Astrocyte of the cerebellum (primary cell): ENCODE results near the gene ZEB1.

Source experiments
- DNase-seq: peaks from one replicate; pipeline ENCODE4 v3.0.0-alpha.2; 2011; ENCODE audit warnings: low read depth
- H3K4me3 ChIP-seq: 2 replicates; pipeline ENCODE4 v1.5.1; 2011; ENCODE audit warnings: mild to moderate bottlenecking, low read depth, low read length, moderate library complexity
- in situ Hi-C: cut with HindIII; loops from 2 replicates; pipeline ENCODE4 v1.10.0; 2017; ENCODE audit warnings: low sequenced_read_pairs
- TF ChIP-seq, protein P1 (sequence below): IDR thresholded peaks from 2 replicates; pipeline ENCODE4 v1.5.1; 2012; ENCODE audit warnings: low read length, low read depth, moderate library complexity, mild to moderate bottlenecking; ENCODE audit errors: missing control alignments

ZEB1 gene

DNA sequence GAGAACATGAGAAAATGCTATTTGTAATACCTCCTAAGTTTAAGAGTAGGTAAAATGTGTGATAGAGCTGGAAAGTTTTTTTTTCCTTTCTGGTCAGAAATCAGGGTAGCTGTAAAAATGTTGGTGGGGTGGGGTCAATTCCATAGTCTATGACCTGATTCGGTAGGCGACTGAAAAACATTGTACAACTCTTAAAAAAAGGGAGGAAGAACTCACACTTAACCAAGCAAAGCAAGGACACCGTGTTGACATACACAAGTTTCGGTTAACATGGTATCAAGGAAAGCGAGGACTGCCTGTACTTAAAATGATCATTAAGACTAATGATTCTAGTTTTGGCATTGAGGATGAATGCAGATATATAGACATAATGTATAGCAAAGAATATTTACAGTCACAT is 1.8 kb upstream of the ZEB1 start:
- in situ Hi-C loops: no loop called here
- DNase-seq: no peak
- TF ChIP-seq, protein P1, sequence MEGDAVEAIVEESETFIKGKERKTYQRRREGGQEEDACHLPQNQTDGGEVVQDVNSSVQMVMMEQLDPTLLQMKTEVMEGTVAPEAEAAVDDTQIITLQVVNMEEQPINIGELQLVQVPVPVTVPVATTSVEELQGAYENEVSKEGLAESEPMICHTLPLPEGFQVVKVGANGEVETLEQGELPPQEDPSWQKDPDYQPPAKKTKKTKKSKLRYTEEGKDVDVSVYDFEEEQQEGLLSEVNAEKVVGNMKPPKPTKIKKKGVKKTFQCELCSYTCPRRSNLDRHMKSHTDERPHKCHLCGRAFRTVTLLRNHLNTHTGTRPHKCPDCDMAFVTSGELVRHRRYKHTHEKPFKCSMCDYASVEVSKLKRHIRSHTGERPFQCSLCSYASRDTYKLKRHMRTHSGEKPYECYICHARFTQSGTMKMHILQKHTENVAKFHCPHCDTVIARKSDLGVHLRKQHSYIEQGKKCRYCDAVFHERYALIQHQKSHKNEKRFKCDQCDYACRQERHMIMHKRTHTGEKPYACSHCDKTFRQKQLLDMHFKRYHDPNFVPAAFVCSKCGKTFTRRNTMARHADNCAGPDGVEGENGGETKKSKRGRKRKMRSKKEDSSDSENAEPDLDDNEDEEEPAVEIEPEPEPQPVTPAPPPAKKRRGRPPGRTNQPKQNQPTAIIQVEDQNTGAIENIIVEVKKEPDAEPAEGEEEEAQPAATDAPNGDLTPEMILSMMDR: no peak
- no peak overlapping the region for H3K4me3 ChIP-seq

GRCh38 chr10:31317652-31318381 is 1.2 kb upstream of the ZEB1 start:
- H3K4me3 ChIP-seq: peak overlapping the region; percentile 95
- in situ Hi-C loops: no loop called here
- TF ChIP-seq, protein P1: no peak
- no peak for DNase-seq

GRCh38 chr10:31318382-31318853 is 598 bp upstream of the ZEB1 start:
- TF ChIP-seq, protein P1: no peak
- DNase-seq: peak; percentile 60
- peak overlapping the region; percentile 95 for H3K4me3 ChIP-seq
- in situ Hi-C loops: no loop called here

- TF ChIP-seq, protein P1: no peak
- no peak for DNase-seq
- H3K4me3 ChIP-seq: peak overlapping the region; percentile 95
- in situ Hi-C loops: no loop called here
These were observed 860 bp downstream of the ZEB1 start for GRCh38 chr10:31319602-31320549.

- H3K4me3 ChIP-seq: peak overlapping the region; percentile 95
- in situ Hi-C loops: no loop called here
- TF ChIP-seq, protein P1: no peak
- DNase-seq: no peak
These were observed 1.7 kb downstream of the ZEB1 start for GRCh38 chr10:31320550-31321211.

DNA sequence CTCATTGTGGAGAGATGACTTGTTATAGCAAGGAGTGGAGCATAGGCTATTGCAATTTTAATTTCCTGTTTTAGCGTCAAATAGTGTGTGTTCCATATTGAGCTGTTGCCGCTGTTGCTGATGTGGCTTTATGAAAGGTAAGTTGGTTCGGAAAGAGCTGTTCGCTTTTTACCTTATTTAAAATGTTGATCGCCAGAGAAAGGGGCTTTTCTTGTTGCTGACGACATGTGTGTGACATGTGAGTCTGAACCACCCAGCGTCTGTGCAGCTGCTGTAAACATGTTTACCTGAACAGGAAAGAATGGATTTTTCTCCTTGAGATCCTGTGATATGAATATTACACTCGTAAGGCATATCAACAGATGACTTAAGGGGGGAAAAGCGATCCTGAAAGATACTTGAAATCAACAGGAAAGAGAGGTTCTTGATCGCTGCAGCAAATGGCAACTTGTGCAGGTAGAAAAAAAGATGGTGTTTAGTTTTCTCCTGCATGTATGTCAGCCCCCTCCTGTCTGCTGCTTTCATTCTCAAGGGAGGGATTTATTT is 2.5 kb downstream of the ZEB1 start:
- TF ChIP-seq, protein P1: no peak
- in situ Hi-C loops: no loop called here
- no peak for DNase-seq
- peak overlapping the region; percentile 95 for H3K4me3 ChIP-seq
